ENCODE results near the gene NHLRC2.
"Not testable (repeated sequence)": the region's sequence is repeated elsewhere in the genome, so short reads cannot be mapped to it uniquely, and the experiment has no call there.

Gene NHLRC2, protein sequence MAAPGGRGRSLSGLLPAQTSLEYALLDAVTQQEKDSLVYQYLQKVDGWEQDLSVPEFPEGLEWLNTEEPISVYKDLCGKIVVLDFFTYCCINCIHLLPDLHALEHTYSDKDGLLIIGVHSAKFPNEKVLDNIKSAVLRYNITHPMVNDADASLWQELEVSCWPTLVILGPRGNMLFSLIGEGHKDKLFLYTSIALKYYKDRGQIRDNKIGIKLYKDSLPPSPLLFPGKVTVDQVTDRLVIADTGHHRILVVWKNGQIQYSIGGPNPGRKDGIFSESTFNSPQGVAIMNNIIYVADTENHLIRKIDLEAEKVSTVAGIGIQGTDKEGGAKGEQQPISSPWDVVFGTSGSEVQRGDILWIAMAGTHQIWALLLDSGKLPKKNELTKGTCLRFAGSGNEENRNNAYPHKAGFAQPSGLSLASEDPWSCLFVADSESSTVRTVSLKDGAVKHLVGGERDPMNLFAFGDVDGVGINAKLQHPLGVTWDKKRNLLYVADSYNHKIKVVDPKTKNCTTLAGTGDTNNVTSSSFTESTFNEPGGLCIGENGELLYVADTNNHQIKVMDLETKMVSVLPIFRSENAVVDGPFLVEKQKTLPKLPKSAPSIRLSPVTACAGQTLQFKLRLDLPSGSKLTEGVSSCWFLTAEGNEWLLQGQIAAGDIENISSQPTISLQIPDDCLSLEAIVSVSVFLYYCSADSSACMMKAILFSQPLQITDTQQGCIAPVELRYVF

DNA sequence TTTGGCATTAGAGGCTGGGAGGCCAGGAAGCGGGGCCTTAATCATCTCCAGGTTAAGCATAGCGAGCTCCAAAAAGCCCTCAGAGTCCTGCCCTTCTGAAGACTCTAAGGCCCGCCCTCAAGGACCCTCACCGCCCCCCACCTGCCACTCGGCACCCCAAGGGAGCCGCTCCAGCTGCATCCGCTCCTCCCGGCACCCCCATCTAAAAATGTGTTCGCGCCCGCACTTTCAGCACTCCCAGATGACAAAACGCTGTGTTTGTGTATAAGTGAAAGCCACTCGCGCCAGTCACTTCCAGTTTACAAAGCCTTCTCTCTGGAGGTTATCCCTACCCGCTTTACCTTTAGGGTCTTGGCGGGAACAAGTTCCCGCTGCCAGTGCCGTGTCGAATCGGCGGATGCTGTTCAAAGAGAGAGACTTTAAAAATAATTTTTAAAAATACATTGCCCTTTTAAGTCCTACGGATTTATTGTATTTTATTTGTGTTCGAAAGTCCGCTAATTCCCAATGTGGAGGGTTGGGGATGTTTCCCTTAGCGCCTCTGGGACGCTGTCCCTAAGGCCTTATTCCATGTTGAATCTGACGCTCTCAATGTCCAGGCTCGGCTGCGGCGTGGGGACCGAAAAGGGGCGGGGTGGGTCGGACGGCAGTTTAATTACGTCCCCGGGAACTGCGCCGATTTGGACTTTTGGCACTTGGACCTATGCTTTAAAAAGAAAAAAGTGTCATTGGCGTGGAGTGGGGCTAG, at the start of gene NHLRC2, which contains the start of gene DCLRE1A:
NHLRC2 (plus strand) TSS at position 649 of the 748 bp plus-strand sequence. CDS start 212 bp downstream, outside the sequence.
DCLRE1A (minus strand) TSS at position 70 of the 748 bp plus-strand sequence. CDS start 900 bp downstream, outside the sequence.
- in situ Hi-C loops (cut with MboI; ENCODE audit: low pct_unique_long_range_greater_than_20kb, low sequenced_read_pairs, unreplicated experiment): no loop called here
- TF ChIP-seq, protein P1, sequence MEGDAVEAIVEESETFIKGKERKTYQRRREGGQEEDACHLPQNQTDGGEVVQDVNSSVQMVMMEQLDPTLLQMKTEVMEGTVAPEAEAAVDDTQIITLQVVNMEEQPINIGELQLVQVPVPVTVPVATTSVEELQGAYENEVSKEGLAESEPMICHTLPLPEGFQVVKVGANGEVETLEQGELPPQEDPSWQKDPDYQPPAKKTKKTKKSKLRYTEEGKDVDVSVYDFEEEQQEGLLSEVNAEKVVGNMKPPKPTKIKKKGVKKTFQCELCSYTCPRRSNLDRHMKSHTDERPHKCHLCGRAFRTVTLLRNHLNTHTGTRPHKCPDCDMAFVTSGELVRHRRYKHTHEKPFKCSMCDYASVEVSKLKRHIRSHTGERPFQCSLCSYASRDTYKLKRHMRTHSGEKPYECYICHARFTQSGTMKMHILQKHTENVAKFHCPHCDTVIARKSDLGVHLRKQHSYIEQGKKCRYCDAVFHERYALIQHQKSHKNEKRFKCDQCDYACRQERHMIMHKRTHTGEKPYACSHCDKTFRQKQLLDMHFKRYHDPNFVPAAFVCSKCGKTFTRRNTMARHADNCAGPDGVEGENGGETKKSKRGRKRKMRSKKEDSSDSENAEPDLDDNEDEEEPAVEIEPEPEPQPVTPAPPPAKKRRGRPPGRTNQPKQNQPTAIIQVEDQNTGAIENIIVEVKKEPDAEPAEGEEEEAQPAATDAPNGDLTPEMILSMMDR (IDR thresholded peaks at IDR 0.05; ENCODE audit: extremely low read depth, insufficient read depth, missing control alignments): no peak
- peak; percentile 69 for DNase-seq (ENCODE audit: low spot score)

DNA sequence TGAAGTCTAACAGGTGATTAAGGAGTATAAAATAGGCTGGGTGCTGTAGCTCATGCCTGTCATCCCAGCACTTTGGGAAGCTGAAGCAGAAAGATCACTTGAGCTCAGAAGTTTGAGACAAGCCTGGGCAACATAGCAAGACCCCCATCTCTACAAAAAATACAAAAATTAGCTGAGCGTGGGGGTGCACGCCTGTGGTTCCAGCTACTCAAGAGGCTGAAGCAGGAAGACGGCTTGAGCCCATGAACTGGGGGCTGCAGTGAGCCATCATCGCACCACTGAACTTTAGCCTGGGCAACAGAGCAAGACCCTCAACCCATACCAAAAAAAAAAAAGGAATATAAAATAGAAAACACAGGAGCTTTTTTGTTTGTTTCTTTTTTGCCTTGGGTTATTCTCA, 48.0 kb upstream of the NHLRC2 start:
- in situ Hi-C loops (cut with MboI; ENCODE audit: low pct_unique_long_range_greater_than_20kb, low sequenced_read_pairs, unreplicated experiment): loop anchor here (5.0 kb wide), 1 partner anchor 291 kb away; no protein-coding TSS in a partner anchor
- TF ChIP-seq, protein P1 (IDR thresholded peaks at IDR 0.05; ENCODE audit: extremely low read depth, insufficient read depth, missing control alignments): no peak
- DNase-seq (ENCODE audit: low spot score): no peak

DNA sequence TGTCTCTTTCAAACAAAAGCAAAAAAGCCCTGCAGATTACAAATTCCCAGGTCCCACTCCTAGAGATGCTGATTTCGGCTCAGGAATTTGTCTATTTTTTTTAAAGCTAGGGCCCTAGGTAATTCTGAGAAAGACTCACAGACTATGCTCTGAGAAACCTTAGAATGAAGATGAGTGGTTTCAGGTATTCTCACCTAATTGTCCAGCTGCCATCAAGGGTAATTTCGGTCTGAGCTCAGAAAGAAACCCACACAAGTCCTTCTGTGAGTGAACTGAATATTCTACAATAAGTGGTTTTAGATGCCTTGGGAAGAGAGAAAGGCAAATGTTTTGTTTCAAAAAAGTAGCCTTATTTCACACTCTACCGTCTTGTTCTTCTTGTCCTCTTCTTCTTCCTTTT, 46.3 kb upstream of the NHLRC2 start:
- in situ Hi-C loops (cut with MboI; ENCODE audit: low pct_unique_long_range_greater_than_20kb, low sequenced_read_pairs, unreplicated experiment): loop anchor here (5.0 kb wide), 1 partner anchor 289 kb away; no protein-coding TSS in a partner anchor
- DNase-seq (ENCODE audit: low spot score): peak; percentile 19
- TF ChIP-seq, protein P1 (IDR thresholded peaks at IDR 0.05; ENCODE audit: extremely low read depth, insufficient read depth, missing control alignments): no peak

DNA sequence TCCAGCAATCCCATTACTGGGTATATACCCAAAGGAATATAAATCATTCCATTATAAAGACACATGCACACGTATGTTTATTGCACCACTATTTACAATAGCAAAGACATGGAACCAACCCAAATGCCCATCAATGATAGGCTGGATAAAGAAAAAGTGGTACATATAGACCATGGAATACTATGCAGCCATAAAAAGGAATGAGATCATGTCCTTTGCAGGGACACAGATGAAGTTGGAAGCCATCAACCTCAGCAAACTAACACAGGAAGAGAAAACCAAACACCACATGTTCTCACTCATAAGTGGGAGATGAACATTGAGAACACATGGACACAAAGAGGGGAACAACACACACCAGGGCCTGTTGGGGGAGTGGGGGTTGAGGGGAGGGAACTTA, 39.8 kb upstream of the NHLRC2 start:
- in situ Hi-C loops (cut with MboI; ENCODE audit: low pct_unique_long_range_greater_than_20kb, low sequenced_read_pairs, unreplicated experiment); DNase-seq (ENCODE audit: low spot score): not testable (repeated sequence)

DNA sequence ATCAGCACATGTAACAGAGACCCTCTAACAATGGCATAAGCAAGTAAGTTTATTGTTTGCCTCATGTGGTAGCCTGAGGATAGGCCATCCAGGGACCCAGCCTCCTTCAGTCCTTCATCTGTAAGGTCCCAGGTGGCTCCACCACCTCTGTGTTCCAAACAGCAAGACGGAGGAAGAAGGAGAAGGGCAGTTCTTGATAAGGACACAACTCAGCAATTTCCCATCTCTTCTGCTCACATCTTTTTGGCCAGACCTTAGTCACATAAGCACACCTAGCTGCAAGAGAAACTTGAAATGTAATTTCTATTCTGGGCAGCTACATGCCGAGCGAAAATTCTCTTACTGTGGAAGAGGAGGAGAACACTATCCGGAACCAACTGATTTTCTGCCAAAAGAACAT, 34.5 kb upstream of the NHLRC2 start:
- in situ Hi-C loops (cut with MboI; ENCODE audit: low pct_unique_long_range_greater_than_20kb, low sequenced_read_pairs, unreplicated experiment): no loop called here
- TF ChIP-seq, protein P1 (IDR thresholded peaks at IDR 0.05; ENCODE audit: extremely low read depth, insufficient read depth, missing control alignments): no peak
- no peak for DNase-seq (ENCODE audit: low spot score)

DNA sequence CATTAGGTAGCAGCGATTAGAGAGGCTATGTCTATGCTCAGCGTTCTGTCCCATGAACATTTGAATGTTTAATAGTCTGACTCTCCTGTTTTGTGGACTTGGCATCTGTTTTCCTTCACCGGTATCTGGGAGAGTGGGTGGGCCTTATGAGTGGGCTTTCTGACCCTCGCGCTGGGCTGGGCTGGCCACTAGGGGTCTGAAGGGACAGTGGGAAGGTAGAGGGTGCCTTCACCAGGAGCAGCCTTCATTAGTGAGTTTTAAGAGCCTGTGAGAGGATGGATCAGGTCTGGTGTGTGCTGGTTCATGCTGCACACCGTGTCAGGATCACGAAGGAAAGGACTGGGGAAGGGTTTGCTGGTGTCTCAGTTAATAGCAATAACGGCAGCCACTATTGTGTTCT, 34.0 kb upstream of the NHLRC2 start:
- in situ Hi-C loops (cut with MboI; ENCODE audit: low pct_unique_long_range_greater_than_20kb, low sequenced_read_pairs, unreplicated experiment): no loop called here
- DNase-seq (ENCODE audit: low spot score): no peak
- TF ChIP-seq, protein P1 (IDR thresholded peaks at IDR 0.05; ENCODE audit: extremely low read depth, insufficient read depth, missing control alignments): peak; percentile 17

DNA sequence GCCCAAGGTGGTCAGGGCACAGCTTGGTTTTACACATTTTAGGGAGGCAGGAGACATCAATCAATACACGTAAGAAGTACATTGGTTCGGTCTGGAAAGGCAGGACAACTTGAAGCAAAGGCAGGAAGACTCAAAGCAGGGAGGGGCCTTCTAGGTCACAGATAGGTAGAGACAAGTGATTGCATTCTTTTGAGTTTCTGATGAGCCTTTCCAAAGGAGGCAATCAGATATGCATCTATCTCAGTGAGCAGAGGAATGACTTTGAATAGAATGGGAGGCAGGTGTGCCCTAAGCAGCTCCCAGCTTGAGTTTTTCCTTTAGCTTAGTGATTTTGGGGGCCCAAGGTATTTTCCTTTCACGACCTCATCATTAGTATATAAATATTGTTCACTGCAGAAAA, 33.2 kb upstream of the NHLRC2 start:
- DNase-seq (ENCODE audit: low spot score); in situ Hi-C loops (cut with MboI; ENCODE audit: low pct_unique_long_range_greater_than_20kb, low sequenced_read_pairs, unreplicated experiment): not testable (repeated sequence)

Measured in GM13977 (cell line).